ENCODE data around the gene AKIRIN1.
"Not testable (repeated sequence)": the region's sequence is repeated elsewhere in the genome, so short reads cannot be mapped to it uniquely, and the experiment has no call there.

- TF ChIP-seq, protein P1, sequence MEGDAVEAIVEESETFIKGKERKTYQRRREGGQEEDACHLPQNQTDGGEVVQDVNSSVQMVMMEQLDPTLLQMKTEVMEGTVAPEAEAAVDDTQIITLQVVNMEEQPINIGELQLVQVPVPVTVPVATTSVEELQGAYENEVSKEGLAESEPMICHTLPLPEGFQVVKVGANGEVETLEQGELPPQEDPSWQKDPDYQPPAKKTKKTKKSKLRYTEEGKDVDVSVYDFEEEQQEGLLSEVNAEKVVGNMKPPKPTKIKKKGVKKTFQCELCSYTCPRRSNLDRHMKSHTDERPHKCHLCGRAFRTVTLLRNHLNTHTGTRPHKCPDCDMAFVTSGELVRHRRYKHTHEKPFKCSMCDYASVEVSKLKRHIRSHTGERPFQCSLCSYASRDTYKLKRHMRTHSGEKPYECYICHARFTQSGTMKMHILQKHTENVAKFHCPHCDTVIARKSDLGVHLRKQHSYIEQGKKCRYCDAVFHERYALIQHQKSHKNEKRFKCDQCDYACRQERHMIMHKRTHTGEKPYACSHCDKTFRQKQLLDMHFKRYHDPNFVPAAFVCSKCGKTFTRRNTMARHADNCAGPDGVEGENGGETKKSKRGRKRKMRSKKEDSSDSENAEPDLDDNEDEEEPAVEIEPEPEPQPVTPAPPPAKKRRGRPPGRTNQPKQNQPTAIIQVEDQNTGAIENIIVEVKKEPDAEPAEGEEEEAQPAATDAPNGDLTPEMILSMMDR (IDR thresholded peaks at IDR 0.05; ENCODE audit: low read length), result not testable (repeated sequence)
- not testable (repeated sequence) for TF ChIP-seq EZH2 (IDR thresholded peaks at IDR 0.05; ENCODE audit: borderline replicate concordance, low read length)
These were observed 17.9 kb upstream of the AKIRIN1 start for GRCh38 chr1:38973145-38973544.

Measured in OCI-LY1 (cell line).